GM12801 (cell line): ENCODE data around the gene TMEM94.

Source experiments
- CTCF ChIP-seq: IDR thresholded peaks from one replicate; pipeline ENCODE4 v1.5.1; 2011; ENCODE audit warnings: control low read depth; ENCODE audit not compliant: insufficient read length; ENCODE audit errors: extremely low read depth

The TMEM94 gene

GRCh38 chr17:75486151-75486550, 29.7 kb downstream of the TMEM94 start:
- no peak for TF ChIP-seq CTCF

GRCh38 chr17:75486951-75487350, 30.5 kb downstream of the TMEM94 start:
- TF ChIP-seq CTCF: no peak

GRCh38 chr17:75487351-75488070, 31.1 kb downstream of the TMEM94 start:
- no peak for TF ChIP-seq CTCF

- no peak for TF ChIP-seq CTCF
Observed at GRCh38 chr17:75488693-75489510, 32.5 kb downstream of the TMEM94 start.

GRCh38 chr17:75489511-75489955, 33.1 kb downstream of the TMEM94 start:
- no peak for TF ChIP-seq CTCF

GRCh38 chr17:75490173-75490743, 33.8 kb downstream of the TMEM94 start:
- TF ChIP-seq CTCF: no peak

- TF ChIP-seq CTCF: no peak
Observed at GRCh38 chr17:75490953-75491649, 34.7 kb downstream of the TMEM94 start.
